NCI-H1048 (cell line): ENCODE measurements around the gene ADGRA1.
"Not testable (repeated sequence)": the region's sequence is repeated elsewhere in the genome, so short reads cannot be mapped to it uniquely, and the experiment has no call there.

ENCODE experiments used
- DNase-seq: peaks from one replicate; lab custom pipeline; 2025; lab: John Stamatoyannopoulos, UW

ADGRA1 gene

DNA sequence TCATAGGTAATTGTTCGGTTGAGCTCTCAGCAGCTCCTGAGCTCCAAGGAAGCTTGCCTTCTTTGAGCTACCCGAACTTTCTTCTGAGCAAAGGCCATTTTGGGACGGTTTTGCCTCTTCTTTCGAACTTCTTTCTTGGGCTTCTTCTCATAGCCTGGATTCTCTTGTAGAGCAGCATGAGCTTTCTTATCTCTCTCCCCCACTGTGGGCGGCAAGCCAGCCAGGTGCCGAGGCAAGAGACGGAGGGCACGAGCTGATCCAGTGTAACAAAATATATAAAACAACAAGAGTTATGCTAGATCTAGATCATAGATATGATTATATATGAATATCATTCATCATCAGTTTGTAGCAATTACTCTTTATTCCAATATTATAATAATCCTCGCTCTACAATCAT, 55.8 kb downstream of the ADGRA1 start:
- no peak for DNase-seq

GRCh38 chr10:133144771-133145170, 57.0 kb downstream of the ADGRA1 start:
- DNase-seq, result no peak

DNA sequence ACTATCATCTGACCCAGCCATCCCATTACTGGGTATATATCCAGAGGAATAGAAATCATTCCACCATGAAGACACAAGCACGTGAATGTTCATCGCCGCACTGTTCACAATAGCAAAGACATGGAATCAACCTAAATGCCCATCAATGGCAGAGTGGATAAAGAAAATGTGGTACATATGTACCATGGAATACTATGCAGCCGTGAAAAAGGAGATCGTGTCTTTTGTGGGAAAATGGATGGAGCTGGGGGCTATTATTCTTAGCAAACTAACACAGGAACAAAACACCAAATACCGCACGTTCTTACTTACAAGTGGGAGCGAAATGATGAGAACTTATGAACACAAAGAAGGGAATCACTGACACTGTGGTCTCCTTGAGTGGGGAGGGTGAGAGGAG, 62.5 kb downstream of the ADGRA1 start:
- no peak for DNase-seq

DNA sequence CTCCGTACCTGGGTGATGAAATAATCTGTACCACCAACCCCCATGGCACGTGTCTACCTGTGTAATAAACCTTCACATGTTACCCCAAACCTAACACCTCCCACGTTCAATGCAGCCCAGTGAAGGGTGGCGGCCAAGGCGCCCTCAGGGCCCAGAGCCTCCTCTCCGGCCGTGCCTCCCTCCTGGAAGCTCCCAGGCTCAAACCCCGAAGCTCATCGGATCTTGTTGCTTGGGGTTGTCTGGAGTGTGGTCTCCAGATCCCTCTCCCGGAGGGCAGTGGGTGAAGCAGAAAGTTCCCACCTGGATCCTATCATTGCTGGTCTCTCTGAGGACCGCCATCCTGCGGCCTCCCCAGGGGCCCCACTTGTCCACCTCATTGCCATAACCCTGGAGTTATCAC, 62.9 kb downstream of the ADGRA1 start:
- DNase-seq, result no peak

- DNase-seq, result not testable (repeated sequence)
Measured at GRCh38 chr10:133151071-133151470, 63.3 kb downstream of the ADGRA1 start.

DNA sequence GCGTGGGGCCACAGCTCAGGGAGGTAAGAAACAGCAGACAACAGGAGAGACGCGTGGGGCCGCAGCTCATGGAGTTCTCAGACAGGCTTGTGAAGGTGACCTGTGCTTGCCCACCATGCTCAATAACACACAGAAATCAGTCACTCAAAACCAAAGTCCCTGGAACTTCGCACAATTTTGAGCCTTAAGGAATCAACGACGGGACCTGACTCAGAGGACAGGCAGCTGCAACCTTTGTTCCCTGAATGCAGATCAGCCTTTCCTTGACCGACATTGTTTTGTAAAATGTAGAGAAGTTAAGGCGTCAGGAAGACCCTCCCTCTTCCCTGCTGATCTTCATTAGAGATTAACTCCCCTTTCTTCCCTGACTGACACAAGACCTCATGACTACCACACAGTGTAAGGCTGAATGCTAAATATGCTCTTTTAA, 63.8 kb downstream of the ADGRA1 start:
- DNase-seq, result no peak

- no peak for DNase-seq
Measured at GRCh38 chr10:133154411-133154810, 66.7 kb downstream of the ADGRA1 start.

- DNase-seq, result no peak
Measured at GRCh38 chr10:133154996-133155778, 67.5 kb downstream of the ADGRA1 start.

- DNase-seq, result no peak
Measured at GRCh38 chr10:133156674-133157579, 69.2 kb downstream of the ADGRA1 start.

DNA sequence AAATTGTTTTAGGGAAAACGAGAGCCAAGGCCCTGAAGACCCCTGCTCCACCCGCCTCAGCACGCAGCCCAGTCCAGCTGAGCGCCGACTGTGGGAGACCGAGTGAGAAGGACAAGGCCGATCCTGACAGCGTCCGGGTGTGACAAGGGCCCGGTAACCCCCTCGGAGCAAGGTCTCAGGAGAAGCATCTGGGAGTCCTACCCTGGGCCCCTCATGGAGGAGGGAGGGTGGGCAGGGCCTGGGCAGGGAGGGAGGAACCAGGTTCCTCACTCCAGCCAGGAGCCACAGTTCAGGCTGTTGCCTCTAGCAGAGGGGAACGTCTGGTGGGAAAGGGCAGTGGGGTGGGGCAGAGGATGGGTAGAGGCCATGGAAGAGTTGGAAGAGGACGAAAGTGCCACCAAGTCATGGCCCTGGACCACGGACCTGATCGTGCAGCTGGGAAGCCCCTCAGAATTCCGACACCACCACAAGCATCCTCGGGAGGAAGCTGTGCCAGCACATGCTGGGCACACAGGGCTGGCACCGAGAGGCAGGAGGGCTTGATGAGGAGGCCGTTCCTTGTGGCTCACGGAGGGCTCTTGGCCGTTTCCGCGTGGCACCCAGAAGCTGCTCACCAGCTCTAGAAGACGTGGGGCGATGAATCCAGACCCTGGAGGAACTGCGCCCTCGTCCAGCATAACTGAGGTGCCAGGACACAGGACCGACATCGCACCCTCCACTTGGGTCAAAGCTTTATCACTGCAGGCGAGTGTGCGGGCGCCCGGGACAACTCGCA, 70.1 kb downstream of the ADGRA1 start:
- DNase-seq, result no peak

GRCh38 chr10:133158437-133158755, 70.7 kb downstream of the ADGRA1 start:
- no peak for DNase-seq

GRCh38 chr10:133158756-133159610, 71.3 kb downstream of the ADGRA1 start:
- DNase-seq, result no peak

DNA sequence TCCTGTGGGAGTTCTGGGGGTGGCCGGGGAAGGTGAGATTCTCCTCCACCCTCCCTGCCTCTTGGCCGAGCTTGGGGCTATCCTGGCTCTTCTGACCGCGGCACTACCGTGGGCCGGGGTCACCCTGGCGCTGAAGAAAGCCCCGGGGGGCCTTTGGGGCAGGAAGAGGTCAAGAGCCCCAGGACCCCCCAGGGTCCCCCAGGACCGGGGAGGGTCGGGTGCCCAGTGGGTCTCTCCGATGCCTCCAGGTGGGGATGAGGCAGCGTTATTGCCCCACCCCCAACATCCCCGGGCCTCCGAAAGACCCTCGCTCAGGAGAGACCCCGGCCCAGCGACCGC, 71.9 kb downstream of the ADGRA1 start:
- DNase-seq, result no peak

DNA sequence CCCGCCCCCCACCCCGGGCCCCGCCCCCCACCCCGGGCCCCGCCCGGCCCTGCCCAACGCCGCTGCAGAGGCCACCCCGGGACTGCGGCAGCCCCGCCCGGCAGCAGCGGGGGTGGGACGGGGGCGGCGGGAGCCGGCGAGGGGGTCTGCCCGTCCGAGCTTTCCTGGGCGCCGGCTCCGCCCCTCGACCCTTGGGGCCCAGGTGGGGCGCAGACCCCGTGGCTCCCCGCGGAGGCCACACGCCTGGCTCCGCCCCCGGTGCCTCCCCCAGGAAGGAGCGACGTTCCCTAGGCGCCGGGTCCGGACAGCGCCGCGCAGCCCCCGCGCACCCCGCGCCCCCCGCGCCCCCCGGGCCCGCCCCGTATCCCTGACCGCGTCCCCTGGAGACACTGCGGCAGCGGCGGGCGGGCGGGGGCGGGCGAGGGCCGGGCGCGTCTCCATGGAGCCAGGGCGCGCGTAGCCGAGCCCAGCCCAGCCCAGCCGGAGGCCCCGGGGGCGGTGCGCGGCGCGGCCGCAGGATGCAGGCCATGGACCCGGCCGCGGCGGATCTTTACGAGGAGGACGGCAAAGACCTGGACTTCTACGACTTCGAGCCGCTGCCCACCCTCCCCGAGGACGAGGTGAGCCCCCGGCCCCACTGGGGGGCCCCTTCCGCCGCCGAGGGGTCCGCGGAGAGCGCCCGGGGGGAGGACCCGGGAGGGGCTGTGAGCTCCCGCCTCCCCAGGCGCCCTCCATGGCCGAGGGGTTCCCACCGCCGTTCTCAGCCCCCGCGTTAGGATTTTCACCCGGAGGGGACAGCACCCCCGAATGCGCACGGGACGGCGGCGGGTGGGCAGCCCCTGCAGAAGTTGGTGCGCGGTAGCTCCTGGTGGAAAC, 72.5 kb downstream of the ADGRA1 start, which contains the start of gene KNDC1:
TSS of gene KNDC1 (plus strand) at position 270 of the 876 bp plus-strand sequence. CDS start at position 519, 249 bp downstream.
- no peak for DNase-seq

- no peak for DNase-seq
Measured at GRCh38 chr10:133160826-133161471, 73.2 kb downstream of the ADGRA1 start.

- DNase-seq, result no peak
Measured at GRCh38 chr10:133161486-133162109, 73.9 kb downstream of the ADGRA1 start.

DNA sequence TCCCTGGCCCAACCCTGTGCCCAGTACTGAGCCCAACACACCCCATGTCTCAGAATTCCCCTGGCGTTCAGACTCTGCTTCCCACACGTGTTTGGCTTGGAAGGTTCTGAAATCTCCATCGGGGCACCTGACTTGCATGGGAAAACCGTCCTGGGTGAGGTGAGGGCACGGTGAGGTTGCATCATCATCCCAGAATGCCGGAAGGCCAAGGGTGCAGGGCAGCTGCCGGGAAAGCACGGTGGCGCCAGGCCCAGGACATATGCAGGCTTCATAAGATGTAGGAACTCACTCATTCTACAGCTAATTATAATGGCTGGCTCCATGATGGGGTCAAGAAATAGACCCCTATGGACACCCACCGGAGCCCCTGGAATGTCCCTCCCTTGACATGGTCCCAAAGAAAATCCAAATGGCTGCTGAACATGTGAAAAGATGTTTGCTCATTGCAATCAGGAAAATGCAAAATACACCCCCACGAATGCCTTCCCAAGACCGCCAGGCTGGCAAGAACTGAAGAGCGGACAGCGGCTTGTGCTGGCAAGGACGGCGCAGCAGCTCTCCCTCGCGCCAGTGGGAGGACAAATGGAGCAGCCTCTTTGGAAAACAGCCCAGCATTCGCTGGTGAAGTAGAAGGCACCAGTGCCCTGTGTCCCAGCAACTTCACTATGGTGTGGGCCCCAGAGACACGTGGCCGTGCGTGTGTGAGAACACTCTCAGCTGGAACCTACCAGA, 74.6 kb downstream of the ADGRA1 start:
- no peak for DNase-seq

DNA sequence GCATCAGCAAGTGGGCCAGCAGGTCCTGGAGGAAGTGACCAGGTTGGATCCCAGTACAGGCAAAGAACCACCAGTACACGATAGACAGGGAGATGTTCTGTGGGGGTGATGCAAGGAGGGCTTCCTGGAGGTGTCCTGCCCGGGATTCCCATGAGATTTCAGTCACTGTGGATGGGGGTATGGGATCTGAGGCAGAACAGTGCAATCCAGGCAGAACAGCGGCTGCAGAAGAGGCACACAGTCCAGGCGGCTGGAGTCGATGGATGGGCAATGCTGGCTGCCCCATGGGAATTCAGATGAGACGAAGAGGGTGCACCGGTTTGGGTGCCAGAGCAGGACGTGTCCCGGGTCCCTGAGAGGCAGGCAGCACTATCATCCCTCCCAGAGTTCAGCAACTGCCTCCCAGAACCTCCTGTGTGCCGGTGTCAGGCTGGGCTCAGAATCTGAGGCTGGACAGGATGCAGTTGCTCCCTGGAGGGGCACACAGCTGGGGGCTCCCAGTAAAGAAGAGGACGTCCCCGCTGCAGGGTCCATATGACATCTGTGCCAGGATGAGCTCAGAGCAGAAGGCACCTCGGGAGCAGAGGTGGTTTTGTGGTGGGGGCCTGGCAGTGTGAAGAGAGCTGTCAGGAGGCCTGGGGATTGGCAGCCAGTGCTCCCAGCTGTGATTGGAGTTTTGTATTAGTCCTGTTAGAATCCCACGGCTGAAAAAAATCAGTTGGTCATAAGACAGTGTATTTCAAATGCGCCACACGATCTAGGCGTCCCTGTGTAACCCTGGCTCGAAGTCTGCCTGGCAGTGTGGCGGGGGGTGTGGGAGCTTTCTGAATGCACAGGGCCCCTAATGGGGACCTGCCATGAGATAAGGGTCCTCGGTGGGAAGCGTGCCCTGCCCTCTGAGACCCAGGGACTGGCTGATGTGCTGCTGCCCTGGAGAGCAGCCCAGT, 75.5 kb downstream of the ADGRA1 start:
- no peak for DNase-seq
